A549 (cell line): ENCODE data around the gene ADA.

Experiments used
- BHLHE40 ChIP-seq: IDR thresholded peaks from 2 replicates; pipeline ENCODE4 v1.6.1; 2012; ENCODE audit warnings: low read depth, low read length, inconsistent platforms
- CBX2 ChIP-seq: fragments of 200-600 bp; sonication (generic); IDR thresholded peaks from 2 replicates; pipeline ENCODE4 v1.6.1; 2016; ENCODE audit warnings: low read depth, mild to moderate bottlenecking, borderline replicate concordance
- EHMT2 ChIP-seq: fragments of 200-600 bp; sonication (generic); IDR thresholded peaks from 2 replicates; pipeline ENCODE4 v1.6.1; 2016; ENCODE audit warnings: antibody characterized with exemption, low read depth, mild to moderate bottlenecking, moderate library complexity
- HOXB5 ChIP-seq: fragments of 250-450 bp; sonication (Bioruptor Pico); IDR thresholded peaks from 2 replicates; pipeline ENCODE4 v1.5.0; 2020; ENCODE audit warnings: mild to moderate bottlenecking, moderate library complexity
- MAFK ChIP-seq: fragments of 450-650 bp; IDR thresholded peaks from 2 replicates; pipeline ENCODE4 v1.6.1; 2014; ENCODE audit not compliant: partially characterized antibody
- MYC ChIP-seq: IDR thresholded peaks from 2 replicates; pipeline ENCODE4 v1.6.1; 2012; ENCODE audit warnings: mild to moderate bottlenecking, inconsistent platforms, low read length, improper control_type of control experiment, borderline replicate concordance
- TF ChIP-seq, protein P1 (sequence below): fragments of >200 bp; sonication (Bioruptor Twin); formaldehyde crosslinking; IDR thresholded peaks from 3 replicates; pipeline ENCODE4 v1.5.1; 2016

DNA sequence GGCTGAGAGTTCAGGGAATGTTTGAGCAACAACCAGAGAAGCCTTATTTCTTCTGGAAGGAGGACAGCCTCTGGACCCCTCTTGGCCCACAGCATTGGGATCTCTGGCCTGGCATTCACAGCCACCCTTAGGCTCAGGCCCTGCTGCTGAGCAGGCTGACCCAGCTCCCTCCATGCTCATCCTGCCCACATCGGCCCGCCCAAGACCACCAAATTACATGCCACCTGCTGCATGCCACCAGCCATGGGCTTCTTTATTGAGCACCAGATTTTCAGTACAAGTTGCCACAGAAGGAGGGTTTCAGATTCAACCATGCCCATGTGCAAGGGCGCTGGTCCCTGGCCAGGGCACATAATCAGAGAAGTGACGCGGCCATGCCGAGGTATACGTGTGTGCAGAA is 32.2 kb downstream of the ADA start:
- TF ChIP-seq, protein P1, sequence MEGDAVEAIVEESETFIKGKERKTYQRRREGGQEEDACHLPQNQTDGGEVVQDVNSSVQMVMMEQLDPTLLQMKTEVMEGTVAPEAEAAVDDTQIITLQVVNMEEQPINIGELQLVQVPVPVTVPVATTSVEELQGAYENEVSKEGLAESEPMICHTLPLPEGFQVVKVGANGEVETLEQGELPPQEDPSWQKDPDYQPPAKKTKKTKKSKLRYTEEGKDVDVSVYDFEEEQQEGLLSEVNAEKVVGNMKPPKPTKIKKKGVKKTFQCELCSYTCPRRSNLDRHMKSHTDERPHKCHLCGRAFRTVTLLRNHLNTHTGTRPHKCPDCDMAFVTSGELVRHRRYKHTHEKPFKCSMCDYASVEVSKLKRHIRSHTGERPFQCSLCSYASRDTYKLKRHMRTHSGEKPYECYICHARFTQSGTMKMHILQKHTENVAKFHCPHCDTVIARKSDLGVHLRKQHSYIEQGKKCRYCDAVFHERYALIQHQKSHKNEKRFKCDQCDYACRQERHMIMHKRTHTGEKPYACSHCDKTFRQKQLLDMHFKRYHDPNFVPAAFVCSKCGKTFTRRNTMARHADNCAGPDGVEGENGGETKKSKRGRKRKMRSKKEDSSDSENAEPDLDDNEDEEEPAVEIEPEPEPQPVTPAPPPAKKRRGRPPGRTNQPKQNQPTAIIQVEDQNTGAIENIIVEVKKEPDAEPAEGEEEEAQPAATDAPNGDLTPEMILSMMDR, result no peak
- TF ChIP-seq MAFK, result no peak
- no peak for TF ChIP-seq HOXB5 (CRISPR knock-in tag)
- TF ChIP-seq EHMT2, result no peak
- no peak for TF ChIP-seq MYC
- no peak for TF ChIP-seq CBX2
- no peak for TF ChIP-seq BHLHE40
